NCI-H1930 (cell line): ENCODE results near the gene MTHFSD.

ENCODE experiments used
- DNase-seq, 2 experiments: peaks; one replicate each; lab custom pipeline; 2025; lab: John Stamatoyannopoulos, UW

Gene MTHFSD

DNA sequence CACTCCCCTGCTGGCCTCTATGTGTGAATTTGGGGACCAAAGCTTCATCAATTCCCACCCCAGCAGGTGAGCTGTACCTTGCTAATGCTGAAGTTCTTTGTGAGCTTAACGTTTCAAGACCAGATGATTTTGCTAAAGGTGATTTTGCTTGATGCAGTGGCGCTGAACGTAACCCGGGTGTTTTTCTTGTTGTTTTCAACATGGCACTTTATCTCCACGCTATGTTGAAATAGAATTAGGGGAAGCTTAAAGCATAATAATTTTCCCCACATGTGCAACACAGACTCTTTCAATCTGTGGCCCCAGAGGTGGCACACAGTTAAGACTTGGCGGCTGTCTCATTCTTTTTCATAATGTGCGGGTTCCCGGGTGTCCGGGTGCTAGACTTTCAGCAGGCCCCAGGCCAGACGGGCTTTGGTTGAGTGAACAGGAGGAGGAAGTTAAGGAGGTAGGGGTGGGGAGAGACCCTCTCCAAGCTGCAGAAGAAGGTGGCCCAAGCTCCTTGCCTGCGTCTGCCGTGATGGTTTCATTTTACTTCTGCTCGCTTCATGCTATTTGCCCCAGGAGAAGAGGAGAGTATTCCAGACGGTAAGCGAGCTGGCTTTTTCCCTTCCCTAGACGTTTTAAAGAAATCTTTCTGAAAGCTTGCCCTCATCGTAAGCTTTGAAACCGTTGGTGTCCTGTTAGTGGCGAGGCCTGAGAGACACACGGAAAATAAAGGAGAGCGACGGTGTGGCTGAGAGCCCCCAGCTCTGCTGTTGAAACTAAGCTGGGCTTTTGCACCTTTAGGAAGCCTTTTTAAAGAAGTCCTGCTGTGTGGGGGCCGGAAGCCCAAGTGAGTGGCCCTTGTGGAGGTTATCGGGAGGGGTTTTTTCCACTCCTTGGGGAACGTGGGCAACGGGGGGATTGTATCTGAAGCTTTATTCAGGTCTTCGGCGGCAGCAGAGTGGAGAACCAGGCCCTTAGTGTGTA is 15.8 kb upstream of the MTHFSD start:
- DNase-seq, result no peak

- DNase-seq, result no peak
Observed at GRCh38 chr16:86569701-86570447, 14.8 kb upstream of the MTHFSD start.

- no peak for DNase-seq
Observed at GRCh38 chr16:86568677-86569623, 13.9 kb upstream of the MTHFSD start.

- no peak for DNase-seq
Observed at GRCh38 chr16:86567701-86568581, 12.9 kb upstream of the MTHFSD start.

DNA sequence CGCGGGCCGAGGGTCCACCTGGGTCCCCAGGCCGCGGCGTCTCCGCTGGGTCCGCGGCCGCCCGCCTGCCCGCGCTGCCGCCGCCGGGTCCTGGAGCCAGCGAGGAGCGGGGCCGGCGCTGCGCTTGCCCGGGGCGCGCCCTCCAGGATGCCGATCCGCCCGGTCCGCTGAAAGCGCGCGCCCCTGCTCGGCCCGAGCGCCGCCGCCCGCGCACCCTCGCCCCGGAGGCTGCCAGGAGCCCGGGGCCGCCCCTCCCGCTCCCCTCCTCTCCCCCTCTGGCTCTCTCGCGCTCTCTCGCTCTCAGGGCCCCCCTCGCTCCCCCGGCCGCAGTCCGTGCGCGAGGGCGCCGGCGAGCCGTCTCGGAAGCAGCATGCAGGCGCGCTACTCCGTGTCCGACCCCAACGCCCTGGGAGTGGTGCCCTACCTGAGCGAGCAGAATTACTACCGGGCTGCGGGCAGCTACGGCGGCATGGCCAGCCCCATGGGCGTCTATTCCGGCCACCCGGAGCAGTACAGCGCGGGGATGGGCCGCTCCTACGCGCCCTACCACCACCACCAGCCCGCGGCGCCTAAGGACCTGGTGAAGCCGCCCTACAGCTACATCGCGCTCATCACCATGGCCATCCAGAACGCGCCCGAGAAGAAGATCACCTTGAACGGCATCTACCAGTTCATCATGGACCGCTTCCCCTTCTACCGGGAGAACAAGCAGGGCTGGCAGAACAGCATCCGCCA is 12.1 kb upstream of the MTHFSD start:
- no peak for DNase-seq

- no peak for DNase-seq
Observed at GRCh38 chr16:86566601-86566965, 11.5 kb upstream of the MTHFSD start, which contains the start of gene FOXC2. TSS of gene FOXC2 (plus strand) at chr16:86566829. CDS start at chr16:86567336, 507 bp downstream.

GRCh38 chr16:86565644-86566511 is 10.8 kb upstream of the MTHFSD start:
- no peak for DNase-seq

DNA sequence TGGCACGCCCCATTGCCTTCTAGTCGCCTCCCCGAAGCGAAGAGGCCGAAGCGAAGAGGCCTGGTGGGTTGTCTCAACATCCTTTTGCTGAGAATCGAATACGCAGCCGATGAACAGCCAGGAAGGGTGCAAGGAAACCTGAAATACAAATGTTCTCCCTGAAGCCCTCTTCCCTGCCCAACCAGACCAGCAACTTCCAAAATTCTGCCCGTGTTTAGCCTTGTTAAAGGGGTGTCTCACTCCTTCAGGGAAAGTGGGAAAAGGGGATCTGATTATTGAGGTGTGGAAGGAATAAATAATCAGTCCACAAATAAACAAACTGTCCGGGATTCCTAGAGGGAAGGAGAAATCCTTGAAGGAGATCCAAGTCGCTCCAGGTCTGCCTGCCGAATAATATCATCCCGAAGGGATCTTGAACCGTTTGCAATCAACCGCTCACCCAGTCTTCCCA is 10.2 kb upstream of the MTHFSD start:
- no peak for DNase-seq

DNA sequence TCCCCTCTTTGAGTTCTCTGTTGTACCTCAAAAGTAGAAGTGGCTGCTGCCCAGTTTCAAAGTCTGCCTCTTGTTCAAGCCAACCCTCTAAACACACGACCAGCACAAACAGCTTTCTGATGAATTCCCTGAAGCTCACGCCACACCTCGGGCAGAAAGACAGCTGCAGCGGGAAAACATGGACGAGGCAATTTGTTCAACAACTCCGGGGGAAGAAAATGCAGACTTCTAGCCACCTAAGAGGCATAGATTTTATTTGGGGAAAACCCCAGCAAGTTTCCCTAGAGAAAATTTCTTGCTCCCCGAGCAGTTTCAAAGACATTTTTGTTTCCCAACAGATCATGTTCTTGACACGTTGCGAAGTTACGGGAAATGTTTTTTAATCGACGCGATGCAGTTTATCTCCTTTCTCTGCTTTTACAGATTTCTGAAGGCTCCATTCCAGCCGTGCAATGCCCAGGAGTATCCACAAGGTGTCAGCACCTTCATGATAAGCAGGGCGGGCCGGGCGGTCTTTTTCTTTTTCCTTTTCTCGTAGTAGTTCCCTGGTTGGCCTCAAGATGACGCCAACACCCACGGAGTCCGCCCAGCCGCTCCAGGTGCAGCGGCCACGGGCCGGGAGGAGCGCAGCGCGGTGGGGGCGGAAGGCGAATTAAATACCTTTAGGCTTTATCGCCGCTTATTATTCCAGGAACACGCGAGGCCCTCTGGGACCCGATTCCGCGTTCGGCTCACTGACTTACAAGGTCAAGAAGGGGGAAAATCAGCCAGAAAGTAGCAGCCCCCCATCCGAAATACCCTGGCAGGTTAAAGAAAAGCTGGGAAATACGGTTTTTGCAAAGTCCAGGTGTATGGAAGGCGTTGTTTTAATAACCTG is 8.7 kb upstream of the MTHFSD start:
- peak; percentile 44 to 70 for DNase-seq

DNA sequence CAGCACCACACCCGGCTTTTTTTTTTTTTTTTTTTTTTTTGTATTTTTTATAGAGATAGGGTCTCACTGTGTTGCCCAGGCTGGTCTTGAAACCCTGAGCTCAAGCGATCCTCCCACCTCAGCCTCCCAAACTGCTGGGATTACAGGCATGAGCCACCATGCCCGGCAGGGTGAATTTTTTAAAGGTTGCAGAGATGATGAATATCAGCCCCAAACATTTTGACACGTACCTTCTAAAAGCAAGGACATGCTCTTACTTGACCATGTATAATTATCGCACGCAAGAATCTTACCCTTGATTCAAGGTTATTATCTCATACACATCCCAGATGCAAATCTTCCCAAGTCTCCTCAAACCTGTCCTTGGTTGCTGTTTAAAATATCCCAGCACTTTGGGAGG is 7.3 kb upstream of the MTHFSD start:
- no peak for DNase-seq

DNA sequence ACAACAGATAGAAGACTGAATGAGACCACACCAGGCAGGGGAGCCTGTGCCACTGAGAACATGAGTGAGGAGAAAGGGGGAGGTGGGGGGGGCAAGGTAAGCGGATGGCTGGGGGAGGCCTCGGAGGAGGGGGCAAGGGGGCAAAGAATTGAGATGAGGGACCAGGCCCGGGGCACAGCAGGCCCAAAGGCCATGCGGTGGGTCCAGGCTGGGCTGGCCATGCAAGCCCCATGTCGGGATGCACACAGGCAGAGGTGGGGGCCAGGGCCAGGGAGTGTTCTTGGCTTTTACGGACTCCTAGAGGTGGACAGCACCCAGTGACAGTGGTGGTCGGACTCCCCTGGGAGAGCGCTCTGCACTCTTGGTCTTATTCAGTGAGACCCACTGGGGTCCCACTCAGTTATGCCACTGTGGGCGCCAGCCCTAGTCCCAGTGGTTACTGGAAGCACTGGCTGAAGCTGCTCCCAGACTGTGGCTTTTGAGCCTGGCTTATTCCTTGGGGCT is 4.8 kb upstream of the MTHFSD start:
- DNase-seq, result no peak

DNA sequence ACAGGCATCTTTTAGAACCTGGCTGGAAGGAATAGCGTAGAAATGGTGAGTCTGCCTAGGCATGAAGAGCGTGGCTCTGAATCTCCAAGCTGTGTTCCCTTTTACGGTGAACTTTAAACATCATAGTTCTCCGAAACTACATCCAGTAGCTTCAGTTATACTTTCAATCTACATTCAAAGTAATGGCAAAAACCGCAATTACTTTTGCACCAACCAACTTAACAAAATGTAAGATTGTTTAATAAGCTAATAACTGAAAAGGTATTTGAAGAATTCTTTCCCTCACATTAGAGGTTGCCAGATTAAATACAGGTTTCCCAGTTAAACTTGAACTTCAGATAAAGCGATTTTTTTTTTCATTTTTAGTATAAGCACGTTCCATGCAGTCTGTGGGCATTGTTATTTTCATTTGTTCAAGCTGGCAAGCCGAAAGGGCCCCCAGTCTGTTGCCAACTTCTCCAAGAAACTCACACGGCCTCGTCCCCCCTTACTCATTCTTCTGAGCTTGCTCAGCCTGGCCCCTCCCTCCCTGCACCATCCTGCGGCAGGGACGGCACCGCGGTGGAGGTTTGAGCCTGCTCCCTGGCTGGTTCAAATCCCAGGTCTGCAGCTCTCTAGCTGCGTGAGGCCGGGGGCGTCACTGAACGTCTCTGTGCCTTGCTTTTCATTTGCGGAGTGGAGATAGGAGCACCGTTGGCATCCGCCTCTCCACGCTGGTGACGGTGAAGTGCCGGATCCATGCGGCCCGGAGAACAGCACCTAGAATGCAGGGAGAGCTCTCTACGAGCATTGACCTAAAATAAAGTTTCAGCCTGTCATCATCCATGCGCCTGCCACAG is 3.5 kb upstream of the MTHFSD start:
- DNase-seq, result no peak

DNA sequence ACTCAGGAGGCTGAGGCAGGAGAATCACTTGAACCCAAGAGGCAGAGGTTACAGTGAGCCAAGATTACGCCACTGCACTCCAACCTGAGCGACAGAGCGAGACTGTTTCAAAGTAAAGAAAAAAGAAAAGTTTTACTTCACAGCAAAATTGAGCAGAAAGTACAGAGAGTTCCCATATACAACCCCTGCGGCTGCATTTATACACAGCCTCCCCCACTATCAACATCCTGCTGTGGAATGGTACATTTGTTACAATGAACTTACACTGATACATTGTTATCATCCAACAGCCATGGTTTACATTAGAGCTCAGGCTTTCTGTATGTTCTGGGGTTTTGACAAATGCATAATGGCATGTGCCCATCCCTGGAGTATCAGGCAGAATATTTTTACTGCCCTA is 2.6 kb upstream of the MTHFSD start:
- no peak for DNase-seq

DNA sequence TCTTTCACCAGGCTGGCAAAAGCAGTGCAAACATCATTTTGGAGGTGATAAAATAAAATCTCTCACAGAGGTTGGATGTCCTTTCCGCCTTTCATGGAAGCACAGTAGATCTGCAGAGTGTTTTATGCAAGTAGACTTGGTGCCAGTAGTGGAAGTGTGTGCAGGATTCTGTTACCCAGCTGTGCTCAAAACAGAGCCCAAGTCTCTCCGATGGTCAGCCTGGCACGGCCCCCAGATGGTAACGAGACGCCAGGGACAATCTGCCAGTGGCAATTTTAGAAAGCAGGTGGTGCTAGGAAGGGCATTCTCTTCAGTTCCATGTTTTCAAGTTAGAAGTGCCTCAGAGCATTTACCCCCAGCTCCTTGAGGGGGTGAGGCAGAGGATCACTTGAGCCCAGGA is 1.5 kb upstream of the MTHFSD start:
- no peak for DNase-seq

DNA sequence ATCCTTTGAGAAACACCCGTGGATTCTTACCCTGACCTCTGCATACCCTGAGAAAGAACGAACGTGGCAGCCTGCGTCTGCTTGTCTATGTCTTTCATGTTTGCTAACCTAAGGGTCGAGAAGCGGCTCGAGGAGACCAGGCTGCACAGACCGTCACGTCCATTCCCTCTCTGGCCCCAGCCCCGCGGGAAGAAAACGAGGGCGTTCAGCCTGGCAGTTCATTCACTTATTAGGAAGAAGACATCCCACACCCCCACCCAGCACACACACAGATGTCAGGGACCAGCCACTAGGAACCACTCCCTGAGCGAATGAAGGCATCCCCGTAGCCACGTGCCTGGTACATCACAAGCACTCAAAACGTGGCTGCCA is 655 bp upstream of the MTHFSD start:
- DNase-seq, result no peak

- DNase-seq, result no peak
Observed at GRCh38 chr16:86554599-86554916, 477 bp downstream of the MTHFSD start.

DNA sequence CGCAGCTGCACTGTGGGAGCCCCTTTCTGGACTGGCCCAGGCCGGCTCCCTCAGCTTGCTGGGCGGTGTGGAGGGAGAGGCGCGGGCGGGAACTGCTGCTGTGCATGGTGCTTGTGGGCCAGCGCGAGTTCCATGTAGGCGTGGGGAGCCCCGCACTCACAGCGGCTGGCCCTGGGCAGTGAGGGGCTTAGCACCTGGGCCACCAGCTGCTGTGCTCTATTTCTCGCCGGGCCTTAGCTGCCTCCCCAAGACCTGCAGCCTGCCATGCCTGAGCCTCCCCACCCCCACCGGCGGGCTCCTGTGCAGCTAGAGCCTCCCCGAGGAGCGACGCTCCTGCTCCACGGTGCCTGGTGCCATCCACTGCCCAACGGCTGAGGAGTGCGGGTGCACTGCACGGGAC is 1.7 kb downstream of the MTHFSD start:
- no peak for DNase-seq
